NCI-H1436 treated with DMSO at 0.1 percent for 48 hours (cell line): ENCODE data around the gene TMPRSS11B.
"Not testable (repeated sequence)": the region's sequence is repeated elsewhere in the genome, so short reads cannot be mapped to it uniquely, and the experiment has no call there.

Experiments
- DNase-seq: peaks from one replicate; lab custom pipeline; 2025; lab: John Stamatoyannopoulos, UW

Gene TMPRSS11B

GRCh38 chr4:68245594-68245993 lies at the start of gene TMPRSS11B:
Gene TMPRSS11B (minus strand): TSS chr4:68245694. CDS start chr4:68245558, 136 bp downstream.
- DNase-seq = no peak

- no peak for DNase-seq
These were observed 45.8 kb upstream of the TMPRSS11B start for GRCh38 chr4:68291256-68291655.

- no peak for DNase-seq
These were observed 42.9 kb upstream of the TMPRSS11B start for GRCh38 chr4:68288393-68288740.

GRCh38 chr4:68287704-68288392 lies 42.4 kb upstream of the TMPRSS11B start:
- no peak for DNase-seq

- no peak for DNase-seq
These were observed 38.2 kb upstream of the TMPRSS11B start for GRCh38 chr4:68283714-68284113.

- DNase-seq = no peak
These were observed 37.6 kb upstream of the TMPRSS11B start for GRCh38 chr4:68283095-68283494.

GRCh38 chr4:68281796-68282740 lies 36.6 kb upstream of the TMPRSS11B start:
- not testable (repeated sequence) for DNase-seq

- DNase-seq = no peak
These were observed 32.5 kb upstream of the TMPRSS11B start for GRCh38 chr4:68278029-68278428.

- DNase-seq = no peak
These were observed 32.1 kb upstream of the TMPRSS11B start for GRCh38 chr4:68277627-68278026.

GRCh38 chr4:68272860-68273259 lies 27.4 kb upstream of the TMPRSS11B start:
- no peak for DNase-seq

- no peak for DNase-seq
These were observed 26.9 kb upstream of the TMPRSS11B start for GRCh38 chr4:68272380-68272779.

- no peak for DNase-seq
These were observed 26.4 kb upstream of the TMPRSS11B start for GRCh38 chr4:68271851-68272357.

- no peak for DNase-seq
These were observed 22.0 kb upstream of the TMPRSS11B start for GRCh38 chr4:68267433-68267944.

GRCh38 chr4:68264875-68265565 lies 19.5 kb upstream of the TMPRSS11B start:
- DNase-seq = no peak

GRCh38 chr4:68259191-68259590 lies 13.7 kb upstream of the TMPRSS11B start:
- no peak for DNase-seq

GRCh38 chr4:68257719-68258118 lies 12.2 kb upstream of the TMPRSS11B start:
- DNase-seq = no peak

- no peak for DNase-seq
These were observed 10.8 kb upstream of the TMPRSS11B start for GRCh38 chr4:68256284-68256683.

GRCh38 chr4:68250151-68250930 lies 4.8 kb upstream of the TMPRSS11B start:
- DNase-seq = no peak

- no peak for DNase-seq
These were observed 3.9 kb upstream of the TMPRSS11B start for GRCh38 chr4:68249434-68249833.

- DNase-seq = no peak
These were observed 4.9 kb downstream of the TMPRSS11B start for GRCh38 chr4:68240620-68241019.

GRCh38 chr4:68228568-68228967 lies 16.9 kb downstream of the TMPRSS11B start:
- no peak for DNase-seq
